ENCODE data around the gene PTPRN2.

GRCh38 chr7:158252081-158252836 is 335.4 kb downstream of the PTPRN2 start:
- TF ChIP-seq E2F1 (CRISPR knock-in tag; IDR thresholded peaks at IDR 0.05) (no peak), SOX6 (IDR thresholded peaks at IDR 0.05) (no peak), MTA2 (IDR thresholded peaks at IDR 0.05; ENCODE audit: low read depth) (no peak), SLC30A9 (CRISPR knock-in tag; IDR thresholded peaks at IDR 0.05) (no peak), CREB5 (CRISPR knock-in tag; IDR thresholded peaks at IDR 0.05) (no peak), EZH2 (IDR thresholded peaks at IDR 0.05; ENCODE audit: borderline replicate concordance, low read depth, low read length) (no peak), NFXL1 (CRISPR knock-in tag; IDR thresholded peaks at IDR 0.05) (no peak), FOXA1 (IDR thresholded peaks at IDR 0.05; ENCODE audit: borderline replicate concordance) (no peak), REST (IDR thresholded peaks at IDR 0.05; ENCODE audit: borderline replicate concordance) (no peak), REST (CRISPR knock-in tag; IDR thresholded peaks at IDR 0.05; ENCODE audit: low read depth) (no peak), LCOR (CRISPR knock-in tag; IDR thresholded peaks at IDR 0.05) (no peak), FOXA3 (CRISPR knock-in tag; conservative IDR thresholded peaks at IDR 0.05 in 1 of 2, IDR thresholded peaks at IDR 0.05 in 1 of 2) (no peak), IRF1 (CRISPR knock-in tag; IDR thresholded peaks at IDR 0.05; ENCODE audit: borderline replicate concordance) (no peak), HBP1 (CRISPR knock-in tag; IDR thresholded peaks at IDR 0.05) (no peak)
